H9 (cell line): ENCODE data around the gene MRTFB. TPM values are rescaled to one million over a fixed set of nuclear protein-coding genes. Genes with fewer than 3 reads are reported as not detected.

Experiments
- DNase-seq: peaks from one replicate; pipeline ENCODE4 v3.0.0-alpha.2; 2017
- H2AFZ ChIP-seq: one replicate; pipeline ENCODE4 v1.6.1; 2013; ENCODE audit warnings: mild to moderate bottlenecking, low read length, control low read depth, moderate library complexity
- H2AK5ac ChIP-seq: 2 replicates; pipeline ENCODE4 v1.6.1; 2013; ENCODE audit warnings: low read length, control low read depth, mixed read lengths; ENCODE audit not compliant: insufficient read length
- H2BK120ac ChIP-seq: one replicate; pipeline ENCODE4 v1.6.1; 2013; ENCODE audit warnings: low read depth, mild to moderate bottlenecking, low read length, control low read depth, inconsistent platforms; ENCODE audit not compliant: poor library complexity, severe bottlenecking
- H2BK12ac ChIP-seq: 2 replicates; pipeline ENCODE4 v1.6.1; 2013; ENCODE audit warnings: low read length, control low read depth, mixed read lengths, low read depth; ENCODE audit not compliant: insufficient read length
- H2BK15ac ChIP-seq: 2 replicates; pipeline ENCODE4 v1.6.1; 2013; ENCODE audit warnings: low read depth, low read length, control low read depth
- H2BK20ac ChIP-seq: one replicate; pipeline ENCODE4 v1.6.1; 2013; ENCODE audit warnings: low read depth, mild to moderate bottlenecking, low read length, control low read depth, inconsistent platforms; ENCODE audit not compliant: poor library complexity, severe bottlenecking
- H2BK5ac ChIP-seq: 2 replicates; pipeline ENCODE4 v1.6.1; 2013; ENCODE audit warnings: low read length, control low read depth, mixed read lengths; ENCODE audit not compliant: insufficient read length
- H3K14ac ChIP-seq: 2 replicates; pipeline ENCODE4 v1.6.1; 2013; ENCODE audit warnings: low read length, control low read depth; ENCODE audit not compliant: insufficient read depth
- H3K18ac ChIP-seq: 2 replicates; pipeline ENCODE4 v1.6.1; 2013; ENCODE audit warnings: low read depth, mild to moderate bottlenecking, mixed read lengths, low read length, control low read depth; ENCODE audit not compliant: insufficient read length
- H3K23ac ChIP-seq: 2 replicates; pipeline ENCODE4 v1.6.1; 2013; ENCODE audit warnings: low read length, control low read depth, mixed read lengths, low read depth; ENCODE audit not compliant: insufficient read length
- H3K23me2 ChIP-seq: 2 replicates; pipeline ENCODE4 v1.6.1; 2013; ENCODE audit warnings: low read depth, mild to moderate bottlenecking, mixed read lengths, low read length, control low read depth; ENCODE audit not compliant: insufficient read length, poor library complexity, severe bottlenecking
- H3K27ac ChIP-seq: 2 replicates; pipeline ENCODE4 v1.5.1; 2013; ENCODE audit warnings: low read length, control low read depth, mixed read lengths, low read depth; ENCODE audit not compliant: insufficient read length
- H3K27me3 ChIP-seq: 2 replicates; pipeline ENCODE4 v1.6.1; 2013; ENCODE audit warnings: low read length, control low read depth, inconsistent platforms; ENCODE audit not compliant: insufficient read depth
- H3K4ac ChIP-seq: 2 replicates; pipeline ENCODE4 v1.6.1; 2013; ENCODE audit warnings: low read depth, mild to moderate bottlenecking, control low read depth, inconsistent platforms, low read length, moderate library complexity
- H3K4me1 ChIP-seq: 2 replicates; pipeline ENCODE4 v1.6.1; 2013; ENCODE audit warnings: low read length, control low read depth, inconsistent platforms; ENCODE audit not compliant: insufficient read depth
- H3K4me2 ChIP-seq: 2 replicates; pipeline ENCODE4 v1.6.1; 2013; ENCODE audit warnings: low read length, control low read depth, mixed read lengths; ENCODE audit not compliant: insufficient read length, insufficient read depth
- H3K56ac ChIP-seq: 2 replicates; pipeline ENCODE4 v1.6.1; 2013; ENCODE audit warnings: low read depth, mild to moderate bottlenecking, mixed read lengths, low read length, control low read depth; ENCODE audit not compliant: insufficient read length
- H3K79me1 ChIP-seq: 2 replicates; pipeline ENCODE4 v1.6.1; 2013; ENCODE audit warnings: low read depth, mild to moderate bottlenecking, moderate library complexity, low read length, control low read depth, inconsistent platforms; ENCODE audit not compliant: insufficient read depth, poor library complexity, severe bottlenecking
- H3K79me2 ChIP-seq: 2 replicates; pipeline ENCODE4 v1.6.1; 2013; ENCODE audit warnings: low read length, control low read depth, inconsistent platforms; ENCODE audit not compliant: insufficient read depth
- H3K9ac ChIP-seq: 2 replicates; pipeline ENCODE4 v1.6.1; 2013; ENCODE audit warnings: low read length, control low read depth, mixed read lengths; ENCODE audit not compliant: insufficient read length; ENCODE audit errors: extremely low read depth
- H3K9me3 ChIP-seq: one replicate; pipeline ENCODE4 v1.6.1; 2013; ENCODE audit warnings: low read depth, low read length, inconsistent platforms; ENCODE audit not compliant: control insufficient read depth
- H3T11ph ChIP-seq: one replicate; pipeline ENCODE4 v1.6.1; 2013; ENCODE audit warnings: mild to moderate bottlenecking, low read length, control low read depth, inconsistent platforms
- H4K20me1 ChIP-seq: one replicate; pipeline ENCODE4 v1.6.1; 2013; ENCODE audit not compliant: control insufficient read depth, insufficient read length, insufficient read depth
- H4K5ac ChIP-seq: 2 replicates; pipeline ENCODE4 v1.6.1; 2013; ENCODE audit warnings: low read depth, mild to moderate bottlenecking, mixed read lengths, low read length, control low read depth; ENCODE audit not compliant: insufficient read length
- H4K8ac ChIP-seq: replicated peaks from 2 replicates; pipeline ENCODE4 v1.6.1; 2013; ENCODE audit warnings: low read length, control low read depth, mixed read lengths, low read depth; ENCODE audit not compliant: insufficient read length
- H4K91ac ChIP-seq: 2 replicates; pipeline ENCODE4 v1.6.1; 2013; ENCODE audit warnings: low read depth, mild to moderate bottlenecking, moderate library complexity, mixed read lengths, low read length, control low read depth; ENCODE audit not compliant: insufficient read length
- H3K27ac Mint-ChIP-seq, 3 experiments: 2 replicates in 2 of 3; 3 replicates in 1 of 3; pipeline ENCODE4 v1.8.0; 2020 to 2021; ENCODE audit warnings: mixed read lengths in 3 of 3, mild to moderate bottlenecking in 1 of 3, moderate library complexity in 1 of 3
- H3K27me3 Mint-ChIP-seq: 2 replicates; pipeline ENCODE4 v1.8.0; 2021; ENCODE audit warnings: low read depth, mild to moderate bottlenecking, moderate library complexity, mixed read lengths
- H3K36me3 Mint-ChIP-seq, 3 experiments: 2 replicates in 2 of 3; 3 replicates in 1 of 3; pipeline ENCODE4 v1.8.0; 2020 to 2021; ENCODE audit warnings: low read depth in 3 of 3, mixed read lengths in 3 of 3; ENCODE audit not compliant: insufficient read depth in 1 of 3
- H3K4me1 Mint-ChIP-seq, 2 experiments: 2 replicates each; pipeline ENCODE4 v1.8.0; 2020; ENCODE audit warnings: mixed read lengths in 2 of 2
- H3K4me3 Mint-ChIP-seq, 2 experiments: 2 replicates in 1 of 2; 3 replicates in 1 of 2; pipeline ENCODE4 v1.8.0; 2020 to 2021; ENCODE audit warnings: mild to moderate bottlenecking in 2 of 2, mixed read lengths in 2 of 2, moderate library complexity in 1 of 2
- H3K9me3 Mint-ChIP-seq, 2 experiments: 2 replicates in 1 of 2; 3 replicates in 1 of 2; pipeline ENCODE4 v1.8.0; 2020; ENCODE audit warnings: mild to moderate bottlenecking in 2 of 2, mixed read lengths in 2 of 2, moderate library complexity in 1 of 2
- CTCF ChIP-seq: fragments of 200-600 bp; sonication (generic); conservative IDR thresholded peaks from 3 replicates; pipeline ENCODE4 v1.8.0; 2021; ENCODE audit warnings: antibody characterized with exemption, mild to moderate bottlenecking
- total RNA-seq: library from RNA; stranded (reverse); gene quantifications from 2 replicates; pipeline ENCODE4 v1.2.1, GENCODE V29; 2021

Gene MRTFB
- total RNA-seq, 1 experiment from 2014 or later = 29.9 TPM

GRCh38 chr16:14146445-14146844 is 75.3 kb downstream of the MRTFB start:
- Histone ChIP-seq H3K18ac (no peak overlapping the region), H4K20me1 (no peaks in the 10 kb centered on the region), H3K56ac (no peak overlapping the region), H2BK15ac (no peak overlapping the region), H2BK20ac (no peak overlapping the region), H3K14ac (no peak overlapping the region), H3K4me1 (no peaks in the 10 kb centered on the region; the same call in 1 of the 2 replicates), H3K79me1 (no peaks in the 10 kb centered on the region), H3K4ac (no peak overlapping the region), H4K8ac (no peak overlapping the region), H4K5ac (no peak overlapping the region), H3K4me2 (no peak overlapping the region), H2AFZ (no peak overlapping the region), H2BK120ac (no peak overlapping the region), H2AK5ac (no peak overlapping the region), H4K91ac (no peak overlapping the region), H3K79me2 (no peaks in the 10 kb centered on the region), H3K9me3 (no peaks in the 10 kb centered on the region), H2BK12ac (no peak overlapping the region), H3K27me3 (no peaks in the 10 kb centered on the region), H3K9ac (no peak overlapping the region), H3K23ac (no peak overlapping the region), H3T11ph (no peak overlapping the region), H2BK5ac (no peak overlapping the region), H3K23me2 (no peaks in the 10 kb centered on the region), H3K27ac (no peak overlapping the region)
- H3K27ac Mint-ChIP-seq = peak overlapping the region in 1 of 3 experiments; percentile 22; a peak in 1 of 7 replicates
- H3K4me1 Mint-ChIP-seq = peaks cover 3% of the 10 kb centered on the region in 2 experiments; a peak in 2 of 4 replicates
- H3K27me3 Mint-ChIP-seq = no peaks in the 10 kb centered on the region
- no peaks in the 10 kb centered on the region for H3K9me3 Mint-ChIP-seq
- no peak overlapping the region for H3K4me3 Mint-ChIP-seq
- H3K36me3 Mint-ChIP-seq = peaks cover 0 to 12% (median 7%) of the 10 kb centered on the region in 3 experiments; a peak in 3 of 7 replicates
- DNase-seq = no peak
- TF ChIP-seq CTCF = no peak
